ENCODE results near the gene SAMD15.
"Not testable (repeated sequence)": the region's sequence is repeated elsewhere in the genome, so short reads cannot be mapped to it uniquely, and the experiment has no call there.

Gene SAMD15

GRCh38 chr14:77375973-77376770, 1.0 kb upstream of the SAMD15 start:
- DNase-seq (ENCODE audit: low spot score), result peak; percentile 25

GRCh38 chr14:77377502-77377844, 294 bp downstream of the SAMD15 start:
- DNase-seq (ENCODE audit: low spot score), result peak; percentile 20

- DNase-seq (ENCODE audit: low spot score), result no peak
Measured at GRCh38 chr14:77378701-77379100, 1.5 kb downstream of the SAMD15 start.

- DNase-seq (ENCODE audit: low spot score), result no peak
Measured at GRCh38 chr14:77390188-77390587, 13.0 kb downstream of the SAMD15 start.

GRCh38 chr14:77400216-77400615, 23.0 kb downstream of the SAMD15 start:
- no peak for DNase-seq (ENCODE audit: low spot score)

- no peak for DNase-seq (ENCODE audit: low spot score)
Measured at GRCh38 chr14:77403768-77404167, 26.6 kb downstream of the SAMD15 start.

- no peak for DNase-seq (ENCODE audit: low spot score)
Measured at GRCh38 chr14:77406086-77406485, 28.9 kb downstream of the SAMD15 start.

GRCh38 chr14:77406718-77407117, 29.5 kb downstream of the SAMD15 start:
- no peak for DNase-seq (ENCODE audit: low spot score)

- no peak for DNase-seq (ENCODE audit: low spot score)
Measured at GRCh38 chr14:77407158-77407557, 30.0 kb downstream of the SAMD15 start.

- DNase-seq (ENCODE audit: low spot score), result no peak
Measured at GRCh38 chr14:77409131-77409533, 32.0 kb downstream of the SAMD15 start.

- not testable (repeated sequence) for DNase-seq (ENCODE audit: low spot score)
Measured at GRCh38 chr14:77415403-77416030, 38.3 kb downstream of the SAMD15 start.

- DNase-seq (ENCODE audit: low spot score), result not testable (repeated sequence)
Measured at GRCh38 chr14:77416098-77416497, 38.9 kb downstream of the SAMD15 start.

- DNase-seq (ENCODE audit: low spot score), result no peak
Measured at GRCh38 chr14:77416836-77417235, 39.7 kb downstream of the SAMD15 start.

- no peak for DNase-seq (ENCODE audit: low spot score)
Measured at GRCh38 chr14:77421201-77421600, 44.0 kb downstream of the SAMD15 start.

- no peak for DNase-seq (ENCODE audit: low spot score)
Measured at GRCh38 chr14:77423423-77423822, 46.2 kb downstream of the SAMD15 start, which contains the start of gene NOXRED1. Gene NOXRED1, minus strand, starts transcription at chr14:77423523. Its CDS starts 634 bp downstream, at chr14:77422889.

GRCh38 chr14:77424862-77425261, 47.7 kb downstream of the SAMD15 start:
- DNase-seq (ENCODE audit: low spot score), result no peak

GRCh38 chr14:77426396-77426795, 49.2 kb downstream of the SAMD15 start:
- DNase-seq (ENCODE audit: low spot score), result no peak

GRCh38 chr14:77436042-77436441, 58.9 kb downstream of the SAMD15 start:
- peak; percentile 41 for DNase-seq (ENCODE audit: low spot score)

GRCh38 chr14:77438596-77438995, 61.4 kb downstream of the SAMD15 start:
- DNase-seq (ENCODE audit: low spot score), result no peak

GRCh38 chr14:77439861-77440260, 62.7 kb downstream of the SAMD15 start:
- DNase-seq (ENCODE audit: low spot score), result no peak

All from RKO (cell line).